Calu3 (cell line): ENCODE data around the gene LRP5. TPM values are rescaled to one million over a fixed set of nuclear protein-coding genes. Genes with fewer than 3 reads are reported as not detected.

ENCODE experiments used
- BruUV-seq: library from RNA; stranded (reverse); fragments of 400-500 nt; replicated peaks from 2 replicates; lab custom pipeline; 2021; lab: Mats Ljungman, UMichigan
- CTCF ChIA-PET: fragments of 300-600 bp; sonication (Branson Sonifier 250); formaldehyde crosslinking; loops from one replicate; lab custom pipeline; 2022; ENCODE audit warnings: antibody characterized with exemption; lab: Charles Lee
- DNase-seq: peaks from one replicate; pipeline ENCODE4 v3.0.0; 2022
- H3K27ac Mint-ChIP-seq: one replicate; pipeline ENCODE4 v1.8.0; 2022; ENCODE audit warnings: mixed read lengths; ENCODE audit not compliant: unreplicated experiment
- H3K27me3 Mint-ChIP-seq: one replicate; pipeline ENCODE4 v1.8.0; 2022; ENCODE audit warnings: mixed read lengths; ENCODE audit not compliant: unreplicated experiment
- H3K36me3 Mint-ChIP-seq: one replicate; pipeline ENCODE4 v1.8.0; 2022; ENCODE audit warnings: mild to moderate bottlenecking, moderate library complexity, mixed read lengths; ENCODE audit not compliant: insufficient read depth, unreplicated experiment
- H3K4me1 Mint-ChIP-seq: one replicate; pipeline ENCODE4 v1.8.0; 2022; ENCODE audit warnings: mild to moderate bottlenecking, low read depth, mixed read lengths; ENCODE audit not compliant: unreplicated experiment
- H3K4me3 Mint-ChIP-seq: one replicate; pipeline ENCODE4 v1.8.0; 2022; ENCODE audit warnings: mild to moderate bottlenecking, low read depth, moderate library complexity, mixed read lengths; ENCODE audit not compliant: unreplicated experiment
- H3K9me3 Mint-ChIP-seq: one replicate; pipeline ENCODE4 v1.8.0; 2022; ENCODE audit warnings: low read depth, mixed read lengths; ENCODE audit not compliant: unreplicated experiment
- intact Hi-C: fragments of 100-400 bp; cut with micrococcal nuclease; formaldehyde crosslinking; loops from one replicate; pipeline ENCODE4 v1.10.0; 2022; ENCODE audit not compliant: unreplicated experiment
- total RNA-seq: library from RNA; stranded (reverse); gene quantifications from 2 replicates; pipeline ENCODE4 v1.2.3, GENCODE V29; 2022
- TF ChIP-seq, protein P1 (sequence below): fragments of 200-600 bp; IDR thresholded peaks from one replicate; pipeline ENCODE4 v1.8.0; 2022; ENCODE audit warnings: antibody characterized with exemption; ENCODE audit not compliant: unreplicated experiment

LRP5 gene
- total RNA-seq, 1 experiment from 2014 or later: 82.0 TPM

- H3K27me3 Mint-ChIP-seq: no peaks in the 10 kb centered on the region
- DNase-seq: no peak
Observed at GRCh38 chr11:68312780-68313573, 586 bp downstream of the LRP5 start.

GRCh38 chr11:68313574-68314202, 1.3 kb downstream of the LRP5 start:
- CTCF ChIA-PET: interaction anchor here (0.6 to 1.4 kb wide), 4 partner anchors 16 to 325 kb away, joined by 3 to 7 read pairs (median 4); no protein-coding TSS in a partner anchor
- Mint-ChIP-seq H3K4me3 (peak overlapping the region; percentile 98), H3K27ac (peak overlapping the region; percentile 95), H3K27me3 (no peaks in the 10 kb centered on the region), H3K36me3 (peaks cover 39% of the 10 kb centered on the region), H3K9me3 (no peaks in the 10 kb centered on the region), H3K4me1 (peaks cover 51% of the 10 kb centered on the region)
- intact Hi-C loops: loop anchor here (10.0 kb wide), 1 partner anchor 71 kb away; no protein-coding TSS in a partner anchor
- TF ChIP-seq, protein P1, sequence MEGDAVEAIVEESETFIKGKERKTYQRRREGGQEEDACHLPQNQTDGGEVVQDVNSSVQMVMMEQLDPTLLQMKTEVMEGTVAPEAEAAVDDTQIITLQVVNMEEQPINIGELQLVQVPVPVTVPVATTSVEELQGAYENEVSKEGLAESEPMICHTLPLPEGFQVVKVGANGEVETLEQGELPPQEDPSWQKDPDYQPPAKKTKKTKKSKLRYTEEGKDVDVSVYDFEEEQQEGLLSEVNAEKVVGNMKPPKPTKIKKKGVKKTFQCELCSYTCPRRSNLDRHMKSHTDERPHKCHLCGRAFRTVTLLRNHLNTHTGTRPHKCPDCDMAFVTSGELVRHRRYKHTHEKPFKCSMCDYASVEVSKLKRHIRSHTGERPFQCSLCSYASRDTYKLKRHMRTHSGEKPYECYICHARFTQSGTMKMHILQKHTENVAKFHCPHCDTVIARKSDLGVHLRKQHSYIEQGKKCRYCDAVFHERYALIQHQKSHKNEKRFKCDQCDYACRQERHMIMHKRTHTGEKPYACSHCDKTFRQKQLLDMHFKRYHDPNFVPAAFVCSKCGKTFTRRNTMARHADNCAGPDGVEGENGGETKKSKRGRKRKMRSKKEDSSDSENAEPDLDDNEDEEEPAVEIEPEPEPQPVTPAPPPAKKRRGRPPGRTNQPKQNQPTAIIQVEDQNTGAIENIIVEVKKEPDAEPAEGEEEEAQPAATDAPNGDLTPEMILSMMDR: no peak
- BruUV-seq: TSS peak; percentile 63
- no peak for DNase-seq

More at GRCh38 chr11:68312780-68313573, 586 bp downstream of the LRP5 start:
- CTCF ChIA-PET: no interaction called here
- Mint-ChIP-seq H3K27ac (peak overlapping the region; percentile 95), H3K9me3 (no peaks in the 10 kb centered on the region), H3K4me3 (peak overlapping the region; percentile 98), H3K36me3 (peaks cover 39% of the 10 kb centered on the region), H3K4me1 (peaks cover 51% of the 10 kb centered on the region)
- BruUV-seq: no TSS peak
- TF ChIP-seq, protein P1: no peak
- intact Hi-C loops: loop anchor here (10.0 kb wide), 1 partner anchor 72 kb away; no protein-coding TSS in a partner anchor

- CTCF ChIA-PET: interaction anchor here (0.6 to 1.4 kb wide), 4 partner anchors 17 to 325 kb away, joined by 3 to 7 read pairs (median 4); no protein-coding TSS in a partner anchor
- BruUV-seq: no TSS peak
- peak overlapping the region; percentile 98 for H3K4me3 Mint-ChIP-seq
- peak; percentile 46 for DNase-seq
- TF ChIP-seq, protein P1: no peak
- intact Hi-C loops: loop anchor here (10.0 kb wide), 1 partner anchor 70 kb away; no protein-coding TSS in a partner anchor
- no peaks in the 10 kb centered on the region for H3K9me3 Mint-ChIP-seq
- peaks cover 49% of the 10 kb centered on the region for H3K4me1 Mint-ChIP-seq
- peak overlapping the region; percentile 95 for H3K27ac Mint-ChIP-seq
- H3K36me3 Mint-ChIP-seq: peaks cover 39% of the 10 kb centered on the region
- H3K27me3 Mint-ChIP-seq: no peaks in the 10 kb centered on the region
Observed at GRCh38 chr11:68314203-68315170, 2.1 kb downstream of the LRP5 start.
